H9 (cell line): ENCODE measurements around the gene DGLUCY. TPM values are rescaled to one million over a fixed set of nuclear protein-coding genes. Genes with fewer than 3 reads are reported as not detected.

Experiments used
- DNase-seq: peaks from one replicate; pipeline ENCODE4 v3.0.0-alpha.2; 2017
- H2AFZ ChIP-seq: one replicate; pipeline ENCODE4 v1.6.1; 2013; ENCODE audit warnings: mild to moderate bottlenecking, low read length, control low read depth, moderate library complexity
- H2AK5ac ChIP-seq: 2 replicates; pipeline ENCODE4 v1.6.1; 2013; ENCODE audit warnings: low read length, control low read depth, mixed read lengths; ENCODE audit not compliant: insufficient read length
- H2BK120ac ChIP-seq: one replicate; pipeline ENCODE4 v1.6.1; 2013; ENCODE audit warnings: low read depth, mild to moderate bottlenecking, low read length, control low read depth, inconsistent platforms; ENCODE audit not compliant: poor library complexity, severe bottlenecking
- H2BK12ac ChIP-seq: 2 replicates; pipeline ENCODE4 v1.6.1; 2013; ENCODE audit warnings: low read length, control low read depth, mixed read lengths, low read depth; ENCODE audit not compliant: insufficient read length
- H2BK15ac ChIP-seq: 2 replicates; pipeline ENCODE4 v1.6.1; 2013; ENCODE audit warnings: low read depth, low read length, control low read depth
- H2BK20ac ChIP-seq: one replicate; pipeline ENCODE4 v1.6.1; 2013; ENCODE audit warnings: low read depth, mild to moderate bottlenecking, low read length, control low read depth, inconsistent platforms; ENCODE audit not compliant: poor library complexity, severe bottlenecking
- H2BK5ac ChIP-seq: 2 replicates; pipeline ENCODE4 v1.6.1; 2013; ENCODE audit warnings: low read length, control low read depth, mixed read lengths; ENCODE audit not compliant: insufficient read length
- H3K14ac ChIP-seq: 2 replicates; pipeline ENCODE4 v1.6.1; 2013; ENCODE audit warnings: low read length, control low read depth; ENCODE audit not compliant: insufficient read depth
- H3K18ac ChIP-seq: 2 replicates; pipeline ENCODE4 v1.6.1; 2013; ENCODE audit warnings: low read depth, mild to moderate bottlenecking, mixed read lengths, low read length, control low read depth; ENCODE audit not compliant: insufficient read length
- H3K23ac ChIP-seq: 2 replicates; pipeline ENCODE4 v1.6.1; 2013; ENCODE audit warnings: low read length, control low read depth, mixed read lengths, low read depth; ENCODE audit not compliant: insufficient read length
- H3K23me2 ChIP-seq: 2 replicates; pipeline ENCODE4 v1.6.1; 2013; ENCODE audit warnings: low read depth, mild to moderate bottlenecking, mixed read lengths, low read length, control low read depth; ENCODE audit not compliant: insufficient read length, poor library complexity, severe bottlenecking
- H3K27ac ChIP-seq: 2 replicates; pipeline ENCODE4 v1.5.1; 2013; ENCODE audit warnings: low read length, control low read depth, mixed read lengths, low read depth; ENCODE audit not compliant: insufficient read length
- H3K27me3 ChIP-seq: 2 replicates; pipeline ENCODE4 v1.6.1; 2013; ENCODE audit warnings: low read length, control low read depth, inconsistent platforms; ENCODE audit not compliant: insufficient read depth
- H3K4ac ChIP-seq: 2 replicates; pipeline ENCODE4 v1.6.1; 2013; ENCODE audit warnings: low read depth, mild to moderate bottlenecking, control low read depth, inconsistent platforms, low read length, moderate library complexity
- H3K4me1 ChIP-seq: 2 replicates; pipeline ENCODE4 v1.6.1; 2013; ENCODE audit warnings: low read length, control low read depth, inconsistent platforms; ENCODE audit not compliant: insufficient read depth
- H3K4me2 ChIP-seq: 2 replicates; pipeline ENCODE4 v1.6.1; 2013; ENCODE audit warnings: low read length, control low read depth, mixed read lengths; ENCODE audit not compliant: insufficient read length, insufficient read depth
- H3K56ac ChIP-seq: 2 replicates; pipeline ENCODE4 v1.6.1; 2013; ENCODE audit warnings: low read depth, mild to moderate bottlenecking, mixed read lengths, low read length, control low read depth; ENCODE audit not compliant: insufficient read length
- H3K79me1 ChIP-seq: 2 replicates; pipeline ENCODE4 v1.6.1; 2013; ENCODE audit warnings: low read depth, mild to moderate bottlenecking, moderate library complexity, low read length, control low read depth, inconsistent platforms; ENCODE audit not compliant: insufficient read depth, poor library complexity, severe bottlenecking
- H3K79me2 ChIP-seq: 2 replicates; pipeline ENCODE4 v1.6.1; 2013; ENCODE audit warnings: low read length, control low read depth, inconsistent platforms; ENCODE audit not compliant: insufficient read depth
- H3K9ac ChIP-seq: 2 replicates; pipeline ENCODE4 v1.6.1; 2013; ENCODE audit warnings: low read length, control low read depth, mixed read lengths; ENCODE audit not compliant: insufficient read length; ENCODE audit errors: extremely low read depth
- H3K9me3 ChIP-seq: one replicate; pipeline ENCODE4 v1.6.1; 2013; ENCODE audit warnings: low read depth, low read length, inconsistent platforms; ENCODE audit not compliant: control insufficient read depth
- H3T11ph ChIP-seq: one replicate; pipeline ENCODE4 v1.6.1; 2013; ENCODE audit warnings: mild to moderate bottlenecking, low read length, control low read depth, inconsistent platforms
- H4K20me1 ChIP-seq: one replicate; pipeline ENCODE4 v1.6.1; 2013; ENCODE audit not compliant: control insufficient read depth, insufficient read length, insufficient read depth
- H4K5ac ChIP-seq: 2 replicates; pipeline ENCODE4 v1.6.1; 2013; ENCODE audit warnings: low read depth, mild to moderate bottlenecking, mixed read lengths, low read length, control low read depth; ENCODE audit not compliant: insufficient read length
- H4K8ac ChIP-seq: replicated peaks from 2 replicates; pipeline ENCODE4 v1.6.1; 2013; ENCODE audit warnings: low read length, control low read depth, mixed read lengths, low read depth; ENCODE audit not compliant: insufficient read length
- H4K91ac ChIP-seq: 2 replicates; pipeline ENCODE4 v1.6.1; 2013; ENCODE audit warnings: low read depth, mild to moderate bottlenecking, moderate library complexity, mixed read lengths, low read length, control low read depth; ENCODE audit not compliant: insufficient read length
- H3K27ac Mint-ChIP-seq, 3 experiments: 2 replicates in 2 of 3; 3 replicates in 1 of 3; pipeline ENCODE4 v1.8.0; 2020 to 2021; ENCODE audit warnings: mixed read lengths in 3 of 3, mild to moderate bottlenecking in 1 of 3, moderate library complexity in 1 of 3
- H3K27me3 Mint-ChIP-seq: 2 replicates; pipeline ENCODE4 v1.8.0; 2021; ENCODE audit warnings: low read depth, mild to moderate bottlenecking, moderate library complexity, mixed read lengths
- H3K36me3 Mint-ChIP-seq, 3 experiments: 2 replicates in 2 of 3; 3 replicates in 1 of 3; pipeline ENCODE4 v1.8.0; 2020 to 2021; ENCODE audit warnings: low read depth in 3 of 3, mixed read lengths in 3 of 3; ENCODE audit not compliant: insufficient read depth in 1 of 3
- H3K4me1 Mint-ChIP-seq, 2 experiments: 2 replicates each; pipeline ENCODE4 v1.8.0; 2020; ENCODE audit warnings: mixed read lengths in 2 of 2
- H3K4me3 Mint-ChIP-seq, 2 experiments: 2 replicates in 1 of 2; 3 replicates in 1 of 2; pipeline ENCODE4 v1.8.0; 2020 to 2021; ENCODE audit warnings: mild to moderate bottlenecking in 2 of 2, mixed read lengths in 2 of 2, moderate library complexity in 1 of 2
- H3K9me3 Mint-ChIP-seq, 2 experiments: 2 replicates in 1 of 2; 3 replicates in 1 of 2; pipeline ENCODE4 v1.8.0; 2020; ENCODE audit warnings: mild to moderate bottlenecking in 2 of 2, mixed read lengths in 2 of 2, moderate library complexity in 1 of 2
- CTCF ChIP-seq: fragments of 200-600 bp; sonication (generic); conservative IDR thresholded peaks from 3 replicates; pipeline ENCODE4 v1.8.0; 2021; ENCODE audit warnings: antibody characterized with exemption, mild to moderate bottlenecking
- WGBS: extraction: QIAGEN DNeasy Blood & Tissue Kit; methylation state at CpG from one replicate; pipeline ENCODE4 v1.1.7; 2013; ENCODE audit warnings: missing lambda C conversion rate, low lambda C conversion rate, mixed read lengths; ENCODE audit not compliant: insufficient read length; ENCODE audit errors: extremely low coverage; 5-methylcytosine and 5-hydroxymethylcytosine counted together
- total RNA-seq: library from RNA; stranded (reverse); gene quantifications from 2 replicates; pipeline ENCODE4 v1.2.1, GENCODE V29; 2021

The DGLUCY gene
- total RNA-seq, 1 experiment from 2014 or later, result 29.6 TPM

GRCh38 chr14:91186515-91187066, 72.7 kb downstream of the DGLUCY start:
- H3K56ac ChIP-seq, result no peak overlapping the region
- no peak overlapping the region for H2BK12ac ChIP-seq
- no peaks in the 10 kb centered on the region for H3K79me1 ChIP-seq
- Mint-ChIP-seq H3K4me1 (no peaks in the 10 kb centered on the region), H3K4me3 (no peak overlapping the region), H3K27ac (no peak overlapping the region), H3K9me3 (no peaks in the 10 kb centered on the region), H3K36me3 (peaks cover 7 to 24% (median 20%) of the 10 kb centered on the region in 3 experiments; a peak in 6 of 7 replicates), H3K27me3 (no peaks in the 10 kb centered on the region)
- no peak overlapping the region for H3T11ph ChIP-seq
- H3K9ac ChIP-seq, result no peak overlapping the region
- no peak overlapping the region for H3K23ac ChIP-seq
- no peak overlapping the region for H2BK20ac ChIP-seq
- H4K91ac ChIP-seq, result no peak overlapping the region
- no peak overlapping the region for H4K5ac ChIP-seq
- no peaks in the 10 kb centered on the region for H3K79me2 ChIP-seq
- H3K9me3 ChIP-seq, result no peaks in the 10 kb centered on the region
- no peak overlapping the region for H3K14ac ChIP-seq
- no peak overlapping the region for H4K8ac ChIP-seq
- TF ChIP-seq CTCF, result no peak
- no peak overlapping the region for H3K4me2 ChIP-seq
- DNase-seq, result no peak
- no peak overlapping the region for H2AFZ ChIP-seq
- H3K27ac ChIP-seq, result no peak overlapping the region
- no peaks in the 10 kb centered on the region for H4K20me1 ChIP-seq
- H2AK5ac ChIP-seq, result no peak overlapping the region
- no peaks in the 10 kb centered on the region for H3K27me3 ChIP-seq
- no CpG with 5 or more reads among the region's 4 CpGs for WGBS
- no peak overlapping the region for H2BK15ac ChIP-seq
- H2BK120ac ChIP-seq, result no peak overlapping the region
- H3K4ac ChIP-seq, result no peak overlapping the region
- no peak overlapping the region for H2BK5ac ChIP-seq
- no peaks in the 10 kb centered on the region for H3K23me2 ChIP-seq
- no peak overlapping the region for H3K18ac ChIP-seq
- no peaks in the 10 kb centered on the region for H3K4me1 ChIP-seq
